Activated naive CD8-positive, alpha-beta T cell treated with anti-CD3 and anti-CD28 coated beads, Interleukin-2, amount 10 ng/mL, durations not matched to agents 7 days and 5 days (primary cell): ENCODE measurements around the gene MYBBP1A. TPM values are rescaled to one million over a fixed set of nuclear protein-coding genes. Genes with fewer than 3 reads are reported as not detected.
A peak's percentile ranks its signal among the peaks of the same experiment; 100 is the strongest.

Experiments used
- ATAC-seq: fragments of 150-1000 bp; cut with Tn5 transposase; one replicate; pipeline ENCODE4 v1.10.0; 2021; ENCODE audit warnings: low read depth, moderate library complexity
- POLR2A ChIA-PET: fragments of 350-600 bp; sonication (Branson Sonifier 250); formaldehyde crosslinking; loops from one replicate; lab custom pipeline; 2021; ENCODE audit warnings: antibody characterized with exemption; lab: Charles Lee
- DNase-seq: peaks from one replicate; pipeline ENCODE4 v3.0.0; 2021
- H3K27ac Mint-ChIP-seq: one replicate; pipeline ENCODE4 v1.8.0; 2022; ENCODE audit warnings: mild to moderate bottlenecking, mixed read lengths
- H3K27me3 Mint-ChIP-seq: one replicate; pipeline ENCODE4 v1.8.0; 2022; ENCODE audit warnings: mild to moderate bottlenecking, moderate library complexity, mixed read lengths
- H3K36me3 Mint-ChIP-seq: one replicate; pipeline ENCODE4 v1.8.0; 2021; ENCODE audit warnings: mild to moderate bottlenecking, mixed read lengths
- H3K4me1 Mint-ChIP-seq: one replicate; pipeline ENCODE4 v1.8.0; 2021; ENCODE audit warnings: mixed read lengths
- H3K4me3 Mint-ChIP-seq: one replicate; pipeline ENCODE4 v1.8.0; 2022; ENCODE audit warnings: mild to moderate bottlenecking, moderate library complexity, mixed read lengths
- H3K9me3 Mint-ChIP-seq: one replicate; pipeline ENCODE4 v1.8.0; 2021; ENCODE audit warnings: mixed read lengths
- total RNA-seq, 2 experiments: library from RNA; stranded (reverse); gene quantifications; one replicate each; pipeline ENCODE4 v1.2.3, GENCODE V29; 2021

MYBBP1A gene
- total RNA-seq, 2 experiments from 2014 or later: 59.1 to 61.6 TPM

- H3K36me3 Mint-ChIP-seq: no peaks in the 10 kb centered on the region
- no peaks in the 10 kb centered on the region for H3K9me3 Mint-ChIP-seq
- peaks cover 5% of the 10 kb centered on the region for H3K27me3 Mint-ChIP-seq
- DNase-seq (no peak), ATAC-seq (no peak)
- peaks cover 43% of the 10 kb centered on the region for H3K4me1 Mint-ChIP-seq
- H3K27ac Mint-ChIP-seq: peak overlapping the region; percentile 31
- POLR2A ChIA-PET: no interaction called here
- H3K4me3 Mint-ChIP-seq: no peak overlapping the region
Observed at GRCh38 chr17:4507361-4508111, 47.6 kb downstream of the MYBBP1A start.

- Mint-ChIP-seq H3K36me3 (no peaks in the 10 kb centered on the region), H3K9me3 (no peaks in the 10 kb centered on the region), H3K27me3 (peaks cover 6% of the 10 kb centered on the region), H3K4me1 (peaks cover 43% of the 10 kb centered on the region), H3K27ac (no peak overlapping the region), H3K4me3 (no peak overlapping the region)
- POLR2A ChIA-PET: no interaction called here
- ATAC-seq (no peak), DNase-seq (no peak)
Observed at GRCh38 chr17:4506892-4507291, 48.3 kb downstream of the MYBBP1A start.

- H3K27ac Mint-ChIP-seq: no peak overlapping the region
- POLR2A ChIA-PET: interaction anchor here (0.6 to 2.7 kb wide), 2 partner anchors 73 to 107 kb away, joined by 3 to 10 read pairs; partner anchors contain the start of gene SPNS3
- H3K4me1 Mint-ChIP-seq: peaks cover 48% of the 10 kb centered on the region
- ATAC-seq (no peak), DNase-seq (no peak)
- no peaks in the 10 kb centered on the region for H3K9me3 Mint-ChIP-seq
- H3K4me3 Mint-ChIP-seq: no peak overlapping the region
- no peaks in the 10 kb centered on the region for H3K36me3 Mint-ChIP-seq
- peaks cover 12% of the 10 kb centered on the region for H3K27me3 Mint-ChIP-seq
Observed at GRCh38 chr17:4506175-4506813, 48.9 kb downstream of the MYBBP1A start.

DNA sequence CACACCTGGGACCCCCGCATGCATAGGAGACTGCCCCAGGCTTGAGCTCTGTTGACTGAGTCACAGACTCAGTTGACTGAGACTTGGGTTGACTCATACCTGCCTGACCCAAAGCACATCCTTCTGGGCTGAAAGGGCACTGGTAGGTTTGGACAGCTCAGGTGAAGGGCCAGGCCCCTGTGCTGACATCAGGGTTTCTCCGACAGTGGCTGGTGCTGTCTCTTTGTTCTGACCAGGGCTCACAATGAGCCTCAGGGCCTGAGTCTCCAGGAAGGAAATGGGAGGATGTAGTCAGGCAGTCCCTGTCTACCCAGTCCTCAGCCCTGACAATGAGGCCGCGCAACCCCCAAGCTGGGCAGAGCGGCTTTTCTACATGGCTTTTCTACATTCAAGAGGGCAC lies 50.0 kb downstream of the MYBBP1A start:
- Mint-ChIP-seq H3K36me3 (peaks cover 2% of the 10 kb centered on the region), H3K27me3 (peaks cover 22% of the 10 kb centered on the region), H3K27ac (peak overlapping the region; percentile 74), H3K4me1 (peaks cover 50% of the 10 kb centered on the region), H3K9me3 (no peaks in the 10 kb centered on the region), H3K4me3 (peak overlapping the region; percentile 66)
- POLR2A ChIA-PET: interaction anchor here (1.4 to 2.7 kb wide), 3 partner anchors 29 to 71 kb away, joined by 5 to 10 read pairs (median 7); partner anchors contain the start of gene SPNS3
- ATAC-seq (no peak), DNase-seq (no peak)

- POLR2A ChIA-PET: interaction anchor here (0.6 to 2.7 kb wide), 6 partner anchors 13 to 70 kb away, joined by 3 to 10 read pairs (median 8); partner anchors contain the start of gene SPNS3
- Mint-ChIP-seq H3K4me1 (peaks cover 51% of the 10 kb centered on the region), H3K9me3 (no peaks in the 10 kb centered on the region), H3K27me3 (peaks cover 29% of the 10 kb centered on the region), H3K4me3 (peak overlapping the region; percentile 66), H3K36me3 (peaks cover 2% of the 10 kb centered on the region), H3K27ac (peak overlapping the region; percentile 74)
- ATAC-seq (peak; percentile 64), DNase-seq (peak; percentile 58)
Observed at GRCh38 chr17:4504188-4504587, 51.0 kb downstream of the MYBBP1A start.

GRCh38 chr17:4503283-4504025 lies 51.7 kb downstream of the MYBBP1A start:
- no peak for ATAC-seq
- H3K4me1 Mint-ChIP-seq: peaks cover 43% of the 10 kb centered on the region
- peak overlapping the region; percentile 74 for H3K27ac Mint-ChIP-seq
- peaks cover 29% of the 10 kb centered on the region for H3K27me3 Mint-ChIP-seq
- H3K4me3 Mint-ChIP-seq: peak overlapping the region; percentile 66
- DNase-seq: no peak
- no peaks in the 10 kb centered on the region for H3K9me3 Mint-ChIP-seq
- POLR2A ChIA-PET: interaction anchor here (0.5 to 2.7 kb wide), 3 partner anchors 70 to 192 kb away, joined by 3 to 10 read pairs (median 4); partner anchors contain the start of gene SPNS3
- peaks cover 2% of the 10 kb centered on the region for H3K36me3 Mint-ChIP-seq

- Mint-ChIP-seq H3K27me3 (peaks cover 32% of the 10 kb centered on the region), H3K9me3 (no peaks in the 10 kb centered on the region), H3K36me3 (peaks cover 2% of the 10 kb centered on the region), H3K4me3 (no peak overlapping the region), H3K27ac (no peak overlapping the region), H3K4me1 (peaks cover 40% of the 10 kb centered on the region)
- no peak for DNase-seq
- ATAC-seq: no peak
- POLR2A ChIA-PET: interaction anchor here (1.2 kb wide), 1 partner anchor 69 kb away, joined by 3 read pairs; the partner anchor contains the start of gene SPNS3
Observed at GRCh38 chr17:4502466-4503154, 52.6 kb downstream of the MYBBP1A start.

DNA sequence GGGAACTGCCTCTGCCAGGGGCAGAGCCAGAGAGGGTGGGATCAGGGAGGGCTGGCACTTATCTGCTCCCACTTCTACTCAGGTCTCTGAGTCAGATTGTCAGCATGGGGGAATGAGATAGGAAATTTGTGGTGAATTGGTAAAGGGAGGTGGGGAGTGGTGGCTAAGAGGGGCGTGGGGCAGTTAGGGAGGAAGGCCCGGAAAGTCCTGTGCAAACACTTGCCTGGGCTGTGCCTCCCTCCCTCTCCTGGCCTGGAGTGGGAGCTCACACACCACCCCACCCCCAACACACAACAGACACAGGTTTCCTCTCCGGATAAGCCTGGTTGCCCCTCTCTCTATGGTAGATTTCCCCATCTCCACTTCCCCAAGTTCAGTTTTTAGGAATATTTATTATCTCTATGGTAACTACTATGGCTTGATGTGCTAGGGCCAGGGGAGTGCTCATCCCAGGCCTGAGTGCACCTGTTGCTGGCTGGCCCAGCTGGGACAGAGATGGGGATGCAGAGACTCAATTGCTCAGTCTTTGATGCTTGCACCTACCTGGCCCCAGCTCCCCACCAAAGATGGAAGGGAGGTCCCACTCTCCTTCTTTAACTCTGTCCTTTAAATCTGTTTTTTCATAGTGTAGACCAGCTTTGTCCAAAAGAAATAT lies 53.8 kb downstream of the MYBBP1A start:
- H3K4me3 Mint-ChIP-seq: no peak overlapping the region
- DNase-seq: no peak
- ATAC-seq: no peak
- POLR2A ChIA-PET: interaction anchor here (1.1 to 3.7 kb wide), 3 partner anchors 20 to 68 kb away, joined by 5 to 21 read pairs (median 14); partner anchors contain the start of gene SPNS3
- no peaks in the 10 kb centered on the region for H3K9me3 Mint-ChIP-seq
- H3K36me3 Mint-ChIP-seq: peaks cover 2% of the 10 kb centered on the region
- no peak overlapping the region for H3K27ac Mint-ChIP-seq
- H3K4me1 Mint-ChIP-seq: peaks cover 40% of the 10 kb centered on the region
- peaks cover 36% of the 10 kb centered on the region for H3K27me3 Mint-ChIP-seq

- Mint-ChIP-seq H3K27ac (peak overlapping the region; percentile 56), H3K9me3 (no peaks in the 10 kb centered on the region), H3K27me3 (peaks cover 36% of the 10 kb centered on the region), H3K4me1 (peaks cover 39% of the 10 kb centered on the region), H3K36me3 (peaks cover 2% of the 10 kb centered on the region), H3K4me3 (peak overlapping the region; percentile 81)
- POLR2A ChIA-PET: interaction anchor here (0.8 to 3.7 kb wide), 8 partner anchors 9 to 357 kb away, joined by 3 to 21 read pairs (median 6); partner anchors contain the start of genes CYB5D2, SPNS3 and ZZEF1
- ATAC-seq: no peak
- DNase-seq: no peak
Observed at GRCh38 chr17:4500191-4500571, 55.0 kb downstream of the MYBBP1A start.

DNA sequence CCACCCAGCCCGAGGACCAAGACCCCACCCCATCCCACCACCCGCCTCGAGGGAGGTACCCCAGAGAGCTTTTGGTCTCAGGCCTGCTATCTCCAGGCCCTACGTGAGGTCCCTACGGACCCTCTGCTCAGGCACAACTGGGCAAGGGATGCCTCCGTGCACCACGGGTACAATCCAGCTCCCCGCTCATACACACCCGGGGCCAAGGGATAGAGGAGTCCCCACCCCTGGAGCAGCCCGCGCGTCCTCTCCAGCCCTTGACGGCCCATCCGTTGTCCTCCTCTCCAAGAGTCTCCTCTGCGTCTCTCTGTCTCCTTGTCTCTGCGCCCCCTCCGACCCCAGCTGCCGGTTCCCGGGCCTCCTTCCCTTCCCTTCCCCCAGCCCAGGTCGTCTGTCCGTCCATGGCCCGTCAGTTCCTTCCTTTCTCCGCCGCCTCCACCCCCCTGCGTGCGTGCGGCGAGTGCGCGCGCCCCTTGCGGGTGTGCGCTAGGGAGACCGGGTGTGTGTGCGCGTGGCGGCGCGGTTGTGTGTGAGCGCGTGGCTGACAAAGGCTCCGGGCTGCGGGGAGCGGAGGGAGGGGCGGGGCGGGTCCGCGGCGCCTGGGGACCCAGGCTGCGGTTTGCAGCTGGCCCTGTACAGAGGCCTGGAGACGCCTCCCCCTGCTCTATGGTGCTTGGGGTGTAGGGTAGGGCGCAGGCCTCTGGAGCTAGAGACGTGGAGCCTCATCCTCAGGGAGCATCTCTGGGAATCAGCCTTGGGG lies 55.6 kb downstream of the MYBBP1A start:
- Mint-ChIP-seq H3K4me3 (peak overlapping the region; percentile 81), H3K27me3 (peaks cover 36% of the 10 kb centered on the region)

More for the DNA sequence above, 55.6 kb downstream of the MYBBP1A start:
- peak overlapping the region; percentile 43 for H3K27ac Mint-ChIP-seq
- POLR2A ChIA-PET: interaction anchor here (0.8 to 3.7 kb wide), 13 partner anchors 8 to 356 kb away, joined by 3 to 21 read pairs (median 5); partner anchors contain the start of genes CYB5D2, MYBBP1A, SPNS3 and ZZEF1
- no peaks in the 10 kb centered on the region for H3K9me3 Mint-ChIP-seq
- peaks cover 35% of the 10 kb centered on the region for H3K4me1 Mint-ChIP-seq
- DNase-seq (peak; percentile 72), ATAC-seq (peak; percentile 25)
- peaks cover 2% of the 10 kb centered on the region for H3K36me3 Mint-ChIP-seq
